Stimulated activated CD4-positive, alpha-beta T cell treated with anti-CD3 and anti-CD28 coated beads, Interleukin-15, amount 100 ng/mL, for 48 hours (primary cell): ENCODE measurements around the gene HPSE2.
A peak's percentile ranks its signal among the peaks of the same experiment; 100 is the strongest.

Source experiments
- DNase-seq, 2 donors: peaks; one replicate each; pipeline ENCODE4 v3.0.0-alpha.2; 2020; ENCODE audit warnings: low read depth in 2 of 2

Gene HPSE2

DNA sequence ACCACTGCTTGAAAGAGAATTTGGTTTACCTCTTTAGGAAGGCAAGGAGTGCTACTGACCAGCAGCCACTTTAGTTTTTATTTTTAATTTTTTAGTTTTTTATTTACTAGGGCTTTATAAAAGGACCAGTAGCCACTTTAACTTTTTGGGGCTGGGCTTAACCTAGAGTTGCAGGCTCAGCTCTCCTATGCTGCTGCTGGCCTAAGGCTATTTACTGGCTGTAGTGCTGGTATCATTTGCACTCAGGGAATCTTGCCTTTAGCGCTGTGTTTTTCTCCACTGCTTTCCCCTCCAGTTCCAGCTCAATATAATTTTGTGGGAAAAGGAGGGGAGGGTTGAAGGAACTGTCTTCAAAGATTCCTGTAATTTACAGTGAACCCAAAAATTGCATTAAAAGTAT is 802.3 kb downstream of the HPSE2 start:
- DNase-seq, result no peak

DNA sequence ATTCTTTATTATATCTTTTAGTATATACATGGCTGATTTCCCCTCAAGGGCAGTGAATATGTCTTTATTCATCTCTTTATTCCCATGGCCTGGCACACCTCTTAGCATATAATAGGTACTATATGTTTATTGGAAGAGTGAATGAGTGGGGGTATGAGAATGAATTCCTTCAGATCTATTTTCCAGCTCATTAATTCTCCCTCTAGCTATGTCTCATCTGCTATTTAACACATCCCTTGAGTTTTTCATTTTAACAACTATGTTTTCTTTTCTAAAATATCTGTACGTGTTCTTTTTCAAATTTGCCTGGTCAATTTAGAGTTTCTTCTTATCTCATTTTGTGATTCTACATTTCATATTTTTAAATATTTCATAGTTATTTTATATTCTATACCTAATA is 803.3 kb downstream of the HPSE2 start:
- DNase-seq, result no peak

DNA sequence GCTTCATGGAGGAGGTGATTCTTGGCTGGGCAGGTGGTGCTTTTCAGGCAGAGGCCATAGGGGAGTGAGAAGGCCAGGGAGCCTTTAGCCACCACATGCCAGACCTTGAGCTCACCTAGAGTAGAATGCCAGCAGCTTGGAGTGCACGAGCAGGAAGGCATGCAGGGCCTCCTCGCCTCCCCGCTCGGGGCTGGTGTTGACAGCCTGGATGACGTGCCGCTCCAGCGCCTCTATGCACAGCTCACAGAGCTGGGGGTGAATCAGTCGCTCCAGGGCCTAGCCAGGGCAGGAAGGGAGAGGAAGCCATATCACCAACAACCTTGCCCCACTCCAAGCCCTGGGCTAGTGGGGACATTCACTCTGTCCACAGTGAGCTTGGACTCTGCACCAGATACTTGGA is 804.6 kb downstream of the HPSE2 start:
- no peak for DNase-seq

DNA sequence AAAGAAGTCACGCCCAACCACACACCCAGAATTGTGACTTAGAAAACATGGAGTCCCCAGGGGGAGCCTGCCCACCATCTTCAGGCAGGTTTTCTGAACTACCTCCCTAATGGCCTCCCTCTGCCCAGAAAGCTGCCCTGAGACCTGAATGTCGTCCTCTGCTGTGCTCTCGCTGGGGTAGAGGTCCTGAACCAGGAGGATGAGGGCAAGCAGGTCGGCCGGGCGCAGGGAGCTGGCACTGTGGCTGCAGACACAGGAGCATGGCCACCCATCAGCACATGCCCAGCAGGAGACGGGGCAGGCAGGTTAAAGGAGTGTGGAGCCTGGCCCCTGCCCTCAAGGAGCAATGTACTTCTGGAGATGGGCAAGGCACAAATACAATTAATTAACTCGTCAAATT is 805.2 kb downstream of the HPSE2 start:
- no peak for DNase-seq

DNA sequence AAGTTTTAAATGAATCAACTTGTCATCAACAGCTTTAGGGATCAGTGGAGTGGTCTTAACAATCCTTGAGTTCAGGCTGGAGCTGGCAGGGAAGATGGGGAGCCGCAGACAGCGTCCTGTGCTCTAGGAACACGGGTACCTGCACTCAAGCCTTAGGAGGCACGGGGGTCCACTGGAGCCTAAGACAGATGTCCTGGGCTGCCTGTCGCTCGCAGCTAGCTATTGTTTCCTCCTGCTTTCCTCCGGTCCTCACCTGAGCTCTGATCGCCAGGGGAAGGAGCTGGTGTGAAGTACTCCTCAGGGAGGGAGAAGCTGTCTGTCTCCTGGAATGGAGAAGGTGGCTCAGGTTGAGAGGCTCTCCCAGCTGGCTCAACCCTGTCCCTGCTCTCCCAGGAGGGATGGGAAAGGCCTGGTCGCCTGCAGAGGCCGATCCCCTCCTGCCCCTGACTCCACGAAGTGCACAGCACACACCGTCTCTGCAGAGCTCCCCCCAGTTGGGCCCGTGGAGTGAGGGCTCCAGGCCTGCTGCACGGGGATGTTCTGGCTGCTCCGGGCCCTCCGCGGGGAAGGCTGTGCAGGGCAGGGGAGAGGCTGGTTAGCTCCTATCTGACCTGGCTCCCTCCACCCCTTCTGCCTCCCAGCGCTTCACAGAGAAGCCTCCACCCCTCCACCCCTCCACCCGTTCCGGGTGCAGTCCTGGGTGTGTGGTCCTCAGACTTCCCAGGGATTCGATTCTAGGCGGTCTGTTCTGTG is 806.2 kb downstream of the HPSE2 start:
- DNase-seq, result no peak

DNA sequence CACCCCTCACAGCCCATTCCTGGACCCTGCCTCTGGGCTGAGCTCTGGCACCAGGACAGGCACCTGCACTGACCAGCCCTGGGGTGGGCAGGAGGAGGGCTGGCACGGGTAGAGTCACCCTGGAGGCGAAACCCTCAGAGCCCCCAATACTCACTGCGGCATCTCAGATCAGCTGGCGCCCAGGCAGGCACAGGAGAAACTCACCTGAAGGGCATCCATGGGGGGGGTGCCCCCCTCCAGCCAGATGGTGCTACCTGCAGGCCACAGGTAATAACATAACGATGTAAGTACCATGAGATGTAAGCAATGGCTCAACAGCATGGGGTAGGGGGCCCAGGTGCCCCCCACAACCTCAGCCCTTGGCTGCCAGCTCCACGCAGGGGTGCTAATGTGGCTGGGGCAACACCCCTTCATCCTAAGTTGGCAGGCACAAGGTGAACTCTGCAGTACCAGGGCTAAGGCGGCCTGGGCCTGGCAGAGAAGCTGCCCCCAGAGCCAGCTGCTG is 808.6 kb downstream of the HPSE2 start:
- DNase-seq, result no peak

DNA sequence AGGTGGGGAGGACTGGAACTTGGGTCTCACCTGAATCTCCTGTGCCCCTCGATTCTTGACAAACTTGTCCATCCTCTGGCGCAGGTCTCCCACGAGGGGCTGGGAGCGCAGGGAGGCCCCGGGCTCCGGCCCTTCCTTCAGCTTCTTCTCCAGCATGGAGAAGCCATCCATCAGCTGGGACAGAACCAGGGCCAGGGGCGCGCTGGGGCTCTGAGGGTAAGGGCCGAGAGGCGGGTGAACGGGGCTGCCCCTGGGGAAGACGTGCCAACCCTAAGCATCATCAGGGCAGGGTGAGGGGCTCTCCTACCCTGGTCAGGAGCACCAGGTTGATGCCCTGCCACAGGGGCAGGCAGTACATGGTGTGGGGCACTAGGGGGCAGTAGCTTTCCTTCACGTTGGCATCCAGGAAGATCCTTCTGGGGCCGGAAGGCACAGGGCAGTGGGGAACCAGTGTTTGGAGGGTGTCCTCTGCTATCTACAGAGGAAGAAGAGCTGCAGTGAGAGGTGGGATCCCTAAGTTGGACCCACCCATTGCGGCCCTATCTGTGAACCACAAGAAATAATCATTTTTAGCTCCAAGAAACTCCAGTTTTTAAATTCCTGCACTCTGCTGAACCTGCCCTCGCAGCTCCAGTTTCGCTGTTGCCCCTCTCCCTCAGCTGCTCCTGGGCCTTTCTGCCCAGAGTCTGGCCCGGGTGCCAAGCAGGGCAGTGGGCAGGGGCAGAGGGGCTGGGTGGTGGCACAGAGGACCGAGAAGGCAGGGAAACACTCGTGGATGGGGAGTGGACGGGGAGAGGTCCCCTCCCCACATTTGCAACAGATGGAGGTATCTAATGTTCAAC is 809.9 kb downstream of the HPSE2 start:
- DNase-seq, result peak in 1 of 2 donors; percentile 31

DNA sequence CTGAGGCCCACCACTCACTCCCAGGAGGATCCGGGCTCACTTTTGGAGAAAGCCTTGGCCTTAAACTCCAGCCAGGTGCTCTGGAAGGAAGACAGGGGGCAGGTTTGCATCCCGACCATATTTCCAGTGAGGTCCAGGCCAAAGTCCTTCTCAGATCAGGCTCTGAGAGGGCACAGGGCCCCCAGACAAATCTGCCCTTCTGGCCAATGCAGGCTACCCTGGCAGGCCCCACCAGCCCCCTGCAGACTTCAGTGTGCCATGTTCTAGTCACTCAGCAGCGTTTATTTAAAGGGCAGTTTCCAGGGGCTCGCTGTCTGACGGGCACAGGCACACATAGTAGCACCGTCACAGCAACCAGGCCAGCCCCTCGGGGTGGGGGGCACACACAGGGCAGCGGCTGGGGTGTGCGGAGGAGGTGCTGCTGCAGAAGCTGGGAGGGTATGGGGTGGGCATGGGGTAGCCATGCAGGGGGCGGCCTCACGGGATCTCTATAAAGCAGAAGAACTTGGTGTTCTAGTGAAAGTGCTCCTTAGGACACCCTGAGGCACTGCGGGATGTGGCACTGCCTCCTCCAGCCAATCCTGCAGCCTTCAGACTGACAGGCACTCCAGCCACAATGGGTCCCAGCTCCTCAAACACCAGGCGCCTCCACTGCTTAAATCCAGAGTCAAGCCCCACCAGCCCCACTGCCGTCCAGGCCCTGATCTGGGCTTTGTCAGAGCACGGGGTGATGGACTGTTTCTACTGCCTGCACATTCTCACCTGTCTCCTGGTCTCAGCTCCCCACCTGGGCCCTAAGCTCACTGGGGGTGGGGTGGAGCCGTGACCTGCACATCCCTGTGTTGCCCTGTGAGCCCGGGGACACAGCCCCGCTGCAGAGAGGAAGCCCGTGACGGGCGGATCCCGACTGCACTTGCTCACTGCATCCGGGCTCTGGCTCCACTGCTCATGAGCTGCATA is 811.1 kb downstream of the HPSE2 start:
- DNase-seq, result no peak

DNA sequence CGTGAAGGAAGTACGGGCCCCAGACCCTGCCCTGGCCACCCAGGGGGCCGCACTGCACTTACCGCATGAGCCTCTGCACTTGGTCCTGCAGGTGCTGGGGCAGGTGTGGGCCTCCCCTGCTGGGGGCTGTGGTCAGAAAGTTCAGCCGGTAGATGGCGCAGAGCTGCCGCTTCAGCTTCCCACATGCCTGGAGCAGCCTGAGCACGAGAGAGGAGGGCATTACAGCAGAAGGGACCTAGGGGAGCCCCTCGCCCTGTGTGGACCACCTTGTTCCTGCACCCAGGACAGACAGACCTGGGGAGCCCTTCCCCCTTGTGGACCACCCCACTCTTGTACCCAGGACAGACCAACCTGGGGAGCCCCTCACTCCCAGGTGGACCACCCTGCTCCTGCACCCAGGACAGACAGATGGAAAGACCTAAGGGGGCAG is 811.9 kb downstream of the HPSE2 start:
- no peak for DNase-seq

DNA sequence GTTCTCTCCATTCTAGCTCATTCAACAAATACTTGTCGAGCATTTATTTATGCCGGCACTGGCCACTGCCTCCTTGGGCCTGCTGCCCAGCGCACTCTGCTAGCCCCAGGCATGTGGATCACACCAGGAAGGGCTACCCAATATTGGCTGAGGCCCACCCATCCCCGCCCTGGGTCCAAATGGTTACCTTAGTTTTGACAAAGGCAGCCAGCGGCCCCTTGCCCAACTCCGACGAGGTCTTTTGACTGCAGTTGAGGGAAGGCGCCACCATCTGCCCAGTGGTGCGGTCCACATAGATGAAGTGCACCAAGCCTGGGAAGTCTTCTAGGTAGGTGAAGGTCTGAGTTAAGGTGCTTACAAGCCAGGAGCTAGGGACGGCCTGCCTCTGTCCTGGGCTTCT is 813.5 kb downstream of the HPSE2 start:
- DNase-seq, result no peak

DNA sequence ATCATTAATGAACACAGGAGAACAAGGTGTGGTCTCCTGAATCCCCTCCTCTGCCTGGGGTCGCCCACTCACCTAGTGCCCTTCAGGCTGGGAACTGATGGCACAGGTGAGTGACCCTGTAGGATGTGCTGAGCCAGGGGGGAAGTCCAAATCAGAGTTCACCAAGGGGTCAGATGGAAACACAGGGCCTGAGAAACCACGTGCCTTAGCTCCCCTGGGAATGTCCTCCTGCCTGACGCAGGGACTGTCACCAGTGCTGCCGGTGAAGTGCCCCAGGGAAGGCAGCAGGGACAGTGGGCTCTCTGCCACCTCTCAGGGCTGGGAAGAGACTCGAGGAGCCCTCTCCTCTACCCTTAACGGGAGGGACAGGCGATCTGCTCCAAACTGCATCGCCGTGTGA is 814.9 kb downstream of the HPSE2 start:
- no peak for DNase-seq

DNA sequence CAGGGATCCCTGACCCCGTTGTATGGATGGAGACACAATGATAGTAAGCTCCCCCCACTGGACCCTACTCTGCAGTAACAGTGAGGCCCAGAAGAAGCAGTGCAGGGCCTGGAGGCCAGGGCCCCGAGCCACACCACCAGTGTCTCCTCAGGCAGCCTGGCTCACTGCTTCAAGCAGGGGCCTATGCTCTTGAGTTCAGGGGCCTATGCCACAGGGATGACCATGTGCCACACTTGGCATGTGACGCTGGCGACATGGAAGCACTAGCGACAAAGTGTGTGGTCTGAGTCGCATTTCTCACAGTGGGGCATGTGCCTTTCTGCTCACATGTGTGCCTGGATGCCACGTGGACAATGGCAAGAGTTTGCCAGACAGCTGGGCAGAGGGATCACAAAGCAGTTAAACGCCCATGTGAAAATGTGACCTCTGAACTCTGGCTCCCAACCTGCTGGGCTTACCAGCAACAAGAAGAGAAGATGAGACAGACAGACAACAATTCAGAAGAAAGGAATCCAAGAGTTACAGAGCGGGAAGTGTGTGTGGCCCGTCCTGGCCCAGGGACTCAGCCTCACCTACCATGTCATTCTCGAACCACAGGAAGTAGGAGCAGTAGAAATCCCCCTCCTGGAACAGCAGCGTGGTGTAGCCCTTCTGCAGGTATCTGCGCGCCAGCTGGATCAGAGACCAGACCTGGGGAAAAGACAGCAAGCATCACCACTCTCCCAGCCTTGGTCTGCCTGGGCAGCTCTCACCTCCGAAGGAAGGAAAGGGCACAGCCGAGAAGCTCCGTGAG is 816.0 kb downstream of the HPSE2 start:
- no peak for DNase-seq

DNA sequence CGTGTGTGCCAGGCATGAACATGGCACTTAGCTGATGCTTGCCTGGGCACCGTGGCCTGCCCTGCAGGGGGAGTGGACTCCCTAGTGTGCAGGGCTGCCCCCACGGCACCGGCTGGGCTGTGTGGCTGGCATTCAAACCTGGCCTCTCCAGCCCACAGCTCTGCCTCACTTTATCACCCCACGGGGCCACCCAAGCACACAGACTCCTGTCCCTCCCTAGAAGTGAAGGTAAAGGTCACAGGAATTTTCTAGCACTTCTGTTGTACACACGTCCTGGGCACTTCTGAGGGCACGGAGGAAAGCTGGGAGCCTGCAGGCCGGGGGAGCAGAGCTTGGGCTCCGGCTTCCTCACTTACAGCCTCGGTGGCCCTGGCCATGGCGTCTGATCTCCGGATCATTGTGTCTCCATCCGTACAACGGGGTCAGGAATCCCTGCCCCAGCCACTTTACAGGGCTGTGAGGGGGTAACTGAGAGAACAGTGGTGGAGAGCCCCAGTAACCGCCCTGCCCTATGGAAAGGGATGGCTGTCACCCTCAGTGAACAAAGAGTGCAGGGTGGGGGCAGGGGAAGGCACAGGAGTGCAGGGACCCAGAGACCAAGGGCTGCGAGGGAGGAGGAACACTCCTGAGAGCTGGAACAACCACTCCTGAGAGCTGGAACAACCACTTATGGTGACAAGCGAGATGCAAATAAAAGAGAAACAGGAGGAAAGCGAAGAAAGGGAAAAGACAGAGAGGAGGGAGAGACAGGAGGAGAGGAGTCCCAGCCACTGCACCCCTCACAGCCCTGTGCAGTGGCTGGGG is 816.8 kb downstream of the HPSE2 start:
- DNase-seq, result no peak

DNA sequence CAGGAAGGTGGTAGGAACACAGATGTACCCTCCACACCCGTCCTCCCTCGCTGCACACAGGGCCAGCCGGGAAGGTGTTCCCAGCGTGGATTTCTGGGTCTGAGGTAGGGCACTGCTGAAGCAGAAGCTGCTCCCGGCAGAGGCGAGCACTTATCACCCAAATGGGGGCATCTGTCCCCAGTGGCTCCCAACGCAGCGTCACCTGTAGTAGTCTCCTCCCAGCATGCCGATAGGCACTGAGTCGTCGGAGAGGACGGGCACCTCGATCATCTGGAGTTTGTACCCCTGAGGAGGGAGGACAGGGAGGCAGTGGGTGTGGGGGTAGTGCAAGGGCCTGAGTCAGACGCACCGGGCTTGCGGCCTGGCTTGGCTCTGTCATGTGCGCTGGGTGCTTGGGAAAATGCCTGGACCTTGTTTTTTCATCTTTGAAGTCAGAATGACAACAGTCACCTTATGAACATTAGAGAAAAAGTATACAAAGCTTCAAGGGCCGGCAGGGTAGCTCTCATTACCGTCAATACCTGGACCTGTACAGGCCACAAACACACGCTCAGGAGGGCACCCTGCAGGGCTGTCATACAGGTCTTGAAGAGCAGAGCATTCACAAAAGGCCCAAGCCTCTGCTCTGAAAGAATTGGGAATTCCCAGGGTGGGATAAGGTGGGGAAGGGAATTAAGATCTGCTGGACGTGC is 817.5 kb downstream of the HPSE2 start:
- DNase-seq, result no peak

DNA sequence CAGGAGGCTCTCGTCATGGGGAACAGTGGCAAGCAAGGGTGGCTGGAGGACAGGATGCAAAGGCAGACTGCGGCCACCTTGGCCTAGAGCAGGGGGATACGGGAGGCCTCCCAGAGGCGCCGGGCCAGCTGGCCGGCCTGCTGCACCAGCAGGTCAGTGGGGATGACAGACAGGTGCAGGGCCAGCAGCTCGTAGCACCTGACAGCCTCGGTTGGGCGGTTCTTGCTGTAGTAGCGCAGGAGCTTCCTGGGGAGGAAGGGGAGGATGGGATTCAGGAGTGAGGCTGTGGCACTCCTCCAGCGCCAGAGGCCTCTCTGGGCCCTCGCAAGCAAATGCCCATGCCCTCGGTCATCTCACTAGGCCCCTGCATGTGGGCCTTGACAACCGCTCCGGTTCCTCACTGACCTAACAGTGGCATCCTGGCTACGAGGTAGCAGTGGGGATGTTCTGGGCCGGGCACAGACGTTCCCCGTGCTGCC is 818.1 kb downstream of the HPSE2 start:
- DNase-seq, result no peak

DNA sequence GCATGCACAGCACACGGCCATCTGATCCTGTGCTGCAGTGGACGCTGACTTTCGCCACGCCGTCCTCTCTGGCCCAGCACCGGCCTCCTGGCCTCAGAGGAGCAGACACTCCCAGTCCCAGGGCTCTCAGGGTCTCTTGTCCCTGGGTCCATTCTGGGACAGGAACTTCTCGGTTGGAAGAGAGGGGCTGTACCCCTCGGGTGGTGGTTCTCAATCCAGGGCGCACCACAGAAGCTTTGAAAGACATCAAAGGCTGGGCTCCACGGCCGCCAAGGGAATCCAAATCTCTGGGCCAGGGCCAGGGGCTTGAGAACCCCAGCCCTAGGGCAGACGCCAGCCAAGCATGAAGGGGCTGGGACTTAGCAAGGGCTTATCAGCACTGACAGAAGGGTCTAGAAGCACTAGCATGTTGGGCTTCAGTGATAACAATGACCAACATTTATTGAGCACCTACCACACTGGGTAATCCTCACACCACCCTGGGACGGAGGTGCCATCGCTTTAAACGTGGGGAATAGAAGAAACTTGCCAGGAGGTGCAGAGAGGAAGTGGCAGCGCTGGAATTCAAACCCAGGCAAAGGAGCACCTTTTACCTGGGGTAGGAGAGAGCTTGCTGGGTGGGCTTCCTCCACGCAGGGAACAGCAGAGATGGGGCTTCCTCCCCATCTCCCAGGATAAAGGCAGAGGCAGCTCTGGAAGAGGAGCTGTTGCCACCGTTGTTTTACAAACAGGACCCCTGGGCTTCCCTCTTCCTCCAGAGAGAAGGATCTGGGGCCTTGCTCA is 818.9 kb downstream of the HPSE2 start:
- DNase-seq, result no peak

DNA sequence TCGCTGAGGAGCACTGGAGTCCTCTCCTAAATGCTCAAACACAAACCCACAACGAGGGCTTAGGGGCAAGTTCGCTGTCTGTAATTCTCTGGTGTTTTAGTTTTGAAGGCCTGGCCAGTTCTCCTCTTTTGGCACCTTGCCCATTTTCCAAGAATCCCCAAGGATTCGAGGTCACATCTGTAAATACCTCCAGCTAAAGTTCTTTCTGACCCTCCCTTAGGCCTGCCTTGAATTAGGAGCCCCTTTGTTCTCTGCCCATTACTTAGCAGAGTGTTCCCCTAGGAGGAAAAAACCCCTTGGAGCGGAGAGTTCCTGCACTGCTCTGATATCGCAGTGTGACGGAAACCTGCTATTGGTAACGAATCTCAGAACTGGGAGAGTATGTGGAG is 819.9 kb downstream of the HPSE2 start:
- no peak for DNase-seq

DNA sequence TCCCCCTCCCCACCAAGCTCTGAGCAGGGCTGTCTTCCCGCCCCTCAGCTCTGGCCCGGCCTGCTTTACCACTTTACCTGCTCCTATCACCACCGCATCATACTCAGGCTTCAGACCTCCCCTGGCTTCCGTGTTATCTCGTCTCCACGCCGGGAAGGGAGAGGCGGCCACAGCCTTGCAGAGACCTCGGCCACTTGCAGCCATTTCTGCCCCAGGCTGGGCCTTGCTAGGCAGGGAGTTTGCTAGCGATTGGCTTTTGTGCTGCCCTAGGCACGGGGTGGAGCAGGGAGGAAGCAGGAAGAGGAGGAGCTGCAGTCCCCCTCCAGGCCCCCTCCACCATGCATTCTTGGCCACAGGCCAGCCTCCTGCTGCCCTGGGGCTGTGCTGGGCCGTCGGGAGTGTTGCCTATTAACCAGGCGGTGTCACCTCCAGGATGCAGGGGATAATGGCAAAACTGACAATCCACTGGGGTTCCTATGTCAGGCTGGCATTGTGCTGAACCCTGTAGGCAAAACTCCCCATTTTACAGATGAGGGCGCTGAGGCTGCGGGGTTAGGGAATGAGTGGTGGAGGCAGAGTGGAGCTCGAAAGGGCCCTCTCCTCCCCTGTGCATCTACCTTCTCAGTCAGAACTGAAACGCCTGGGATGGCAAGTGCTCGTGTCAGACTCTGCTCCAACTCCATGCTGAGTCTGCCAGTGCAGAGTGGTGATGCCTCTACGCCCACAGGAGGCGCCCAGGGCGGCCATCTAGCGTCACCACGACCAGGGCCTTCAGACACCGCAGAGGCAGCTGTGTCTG is 820.5 kb downstream of the HPSE2 start, which contains the start of gene PYROXD2:
PYROXD2 (minus strand) TSS at position 251 of the 799 bp plus-strand sequence; CDS start at position 204, 47 bp downstream.
- DNase-seq, result peak in 1 of 2 donors; percentile 9
